Right ventricle myocardium inferior (tissue), 1 donor: ENCODE measurements around the gene RIN3. TPM values are rescaled to one million over a fixed set of nuclear protein-coding genes. Genes with fewer than 3 reads are reported as not detected.
"Not testable (repeated sequence)": the region's sequence is repeated elsewhere in the genome, so short reads cannot be mapped to it uniquely, and the experiment has no call there.

Experiments used
- ATAC-seq: fragments of 200-7000 bp; cut with Tn5 transposase; one replicate; pipeline ENCODE4 v1.9.1; 2020; ENCODE audit warnings: mild to moderate bottlenecking, moderate library complexity
- DNase-seq: peaks from one replicate; pipeline ENCODE4 v3.0.0; 2021; ENCODE audit errors: missing footprints
- intact Hi-C: fragments of 100-400 bp; cut with DNase I; formaldehyde crosslinking; loops from one replicate; pipeline ENCODE4 v1.11.0; 2022
- total RNA-seq: library from RNA; stranded (reverse); fragmentation: NEBNext Ultra II Directional; extraction: Animal tissue kit (Norgen Biotek cat#: 25700); gene quantifications from one replicate; pipeline ENCODE4 v1.2.1, GENCODE V29; 2021
- donor health status: DM: no; HTN: yes; CAD: no; lungs with severe emphysema.

Gene RIN3
- total RNA-seq, 1 donor from 2014 or later, result 13.0 TPM

DNA sequence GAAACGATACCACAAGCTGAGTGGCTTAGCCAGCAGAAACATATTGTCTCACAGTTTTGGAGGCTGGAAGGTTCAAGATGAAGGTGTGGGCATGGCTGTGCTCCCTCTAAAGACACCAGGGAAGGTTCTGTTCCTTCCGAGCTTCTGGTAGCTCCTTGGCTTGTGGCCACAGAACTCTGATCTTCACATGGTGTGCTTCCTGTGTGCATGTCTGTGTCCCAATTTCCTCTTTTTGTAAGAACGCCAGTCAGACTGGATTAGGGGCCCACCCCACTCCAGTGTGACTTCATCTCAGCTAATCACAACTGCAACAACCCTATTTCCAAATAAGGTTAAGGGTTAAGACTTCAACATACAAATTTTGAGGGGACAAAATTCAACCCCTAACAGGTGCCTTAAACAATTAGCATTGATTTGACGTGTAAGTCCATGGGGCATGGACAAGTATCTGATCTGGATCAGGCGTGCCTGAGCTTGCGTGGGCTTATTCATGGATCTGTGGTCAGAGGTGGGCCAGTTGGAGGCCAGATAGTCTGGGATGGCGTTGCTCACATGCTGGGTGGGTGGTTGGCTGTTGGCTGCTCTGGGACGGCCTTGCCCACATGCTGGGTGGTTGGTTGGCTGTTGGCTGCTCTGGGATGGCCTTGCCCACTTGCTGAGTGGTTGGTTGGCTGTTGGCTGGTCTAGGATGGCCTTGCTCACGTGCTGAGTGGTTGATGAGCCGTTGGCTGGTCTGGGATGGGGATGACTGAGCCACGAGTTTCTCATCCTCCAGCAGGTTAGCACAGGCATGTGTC is 146.4 kb downstream of the RIN3 start:
- intact Hi-C loops, result loop anchor here (5.0 kb wide), 1 partner anchor 203 kb away; no protein-coding TSS in a partner anchor
- DNase-seq (no peak), ATAC-seq (peak; percentile 59)

DNA sequence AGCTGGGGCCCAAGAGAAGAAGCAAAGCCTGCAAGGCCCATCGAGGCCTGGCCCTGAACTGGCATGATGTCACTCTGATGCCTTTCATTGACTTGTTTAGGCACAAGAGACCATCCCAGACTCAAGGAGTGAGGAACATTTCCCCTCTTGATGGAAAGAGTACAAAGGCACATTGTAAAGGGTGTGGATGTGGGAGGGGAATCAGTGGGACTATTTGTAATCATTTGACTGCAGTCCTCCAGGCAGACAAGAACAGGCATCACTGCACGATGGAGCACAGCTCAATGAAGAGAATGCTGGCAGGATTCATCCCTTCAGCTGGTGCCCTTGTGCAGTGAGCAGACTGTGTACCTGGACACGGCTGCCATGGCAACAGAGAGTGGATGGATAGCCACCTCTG is 147.0 kb downstream of the RIN3 start:
- no peak for ATAC-seq
- intact Hi-C loops, result no loop called here
- DNase-seq, result no peak

DNA sequence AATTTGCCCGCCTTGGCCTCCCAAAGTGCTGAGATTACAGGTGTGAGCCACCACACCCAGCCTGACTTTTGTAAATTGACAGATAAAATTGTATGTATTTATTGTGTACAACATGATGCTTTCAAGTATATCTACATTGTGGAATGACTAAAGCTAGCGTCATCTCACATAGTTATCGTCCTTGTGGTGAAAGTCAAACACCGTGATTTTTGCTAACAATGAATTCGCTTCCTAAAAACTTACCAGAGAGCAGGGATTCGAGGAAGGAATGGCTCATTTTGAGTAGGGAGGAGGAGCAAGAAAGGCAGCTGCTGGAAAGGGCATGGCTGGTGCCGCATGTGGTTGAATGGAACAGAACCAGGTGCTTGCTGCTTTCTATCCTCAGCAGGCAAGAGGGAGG is 149.5 kb downstream of the RIN3 start:
- DNase-seq, result no peak
- ATAC-seq, result no peak
- intact Hi-C loops, result no loop called here

DNA sequence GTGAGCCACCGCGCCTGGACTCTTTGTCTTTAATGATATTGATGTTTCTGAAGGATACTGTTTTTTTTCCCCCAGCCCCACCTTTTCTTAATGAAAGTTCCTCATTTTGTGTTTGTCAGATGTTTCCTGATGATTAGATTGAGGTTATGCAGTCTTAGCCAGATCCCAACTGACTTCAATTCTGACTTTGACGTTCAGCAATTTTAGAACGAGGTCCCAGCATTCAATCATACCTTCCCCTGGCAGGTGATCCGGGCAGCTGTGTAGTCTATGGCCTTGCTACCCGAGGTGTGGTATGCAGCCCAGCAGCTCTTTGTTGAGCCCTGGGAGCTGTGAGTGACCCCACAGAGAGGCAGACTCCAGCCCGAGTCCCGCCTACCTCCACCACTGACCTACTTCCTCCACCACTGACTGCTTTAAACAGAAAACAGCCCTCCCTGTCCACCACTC is 152.1 kb downstream of the RIN3 start:
- intact Hi-C loops, result no loop called here
- DNase-seq (no peak), ATAC-seq (no peak)

- no peak for DNase-seq
- intact Hi-C loops, result no loop called here
Measured at GRCh38 chr14:92666251-92666650, 152.7 kb downstream of the RIN3 start.

GRCh38 chr14:92668276-92668973 is 154.8 kb downstream of the RIN3 start:
- no peak for DNase-seq
- intact Hi-C loops, result no loop called here
- no peak for ATAC-seq

More at GRCh38 chr14:92666251-92666650, 152.7 kb downstream of the RIN3 start:
- no peak for ATAC-seq

DNA sequence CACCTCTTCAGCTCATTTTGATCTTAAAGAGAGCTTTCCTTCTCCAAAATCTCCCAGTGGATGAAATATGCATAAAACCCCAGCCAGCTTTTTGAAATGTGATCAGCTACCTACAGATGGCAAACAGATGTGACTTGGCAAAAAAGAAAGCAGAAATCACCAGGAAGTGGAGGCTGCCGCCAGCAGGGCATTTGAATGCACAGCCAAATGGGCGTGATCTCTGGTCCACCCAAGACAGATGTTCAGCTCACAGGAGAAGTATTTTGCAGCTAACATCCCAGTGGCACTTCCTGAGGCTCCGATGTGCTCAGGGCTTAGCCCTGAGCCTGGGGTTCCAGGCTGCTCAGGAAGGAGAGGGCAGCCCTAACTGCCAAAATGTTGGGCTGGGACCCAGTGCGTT is 156.6 kb downstream of the RIN3 start:
- DNase-seq (no peak), ATAC-seq (peak; percentile 60)
- intact Hi-C loops, result no loop called here

DNA sequence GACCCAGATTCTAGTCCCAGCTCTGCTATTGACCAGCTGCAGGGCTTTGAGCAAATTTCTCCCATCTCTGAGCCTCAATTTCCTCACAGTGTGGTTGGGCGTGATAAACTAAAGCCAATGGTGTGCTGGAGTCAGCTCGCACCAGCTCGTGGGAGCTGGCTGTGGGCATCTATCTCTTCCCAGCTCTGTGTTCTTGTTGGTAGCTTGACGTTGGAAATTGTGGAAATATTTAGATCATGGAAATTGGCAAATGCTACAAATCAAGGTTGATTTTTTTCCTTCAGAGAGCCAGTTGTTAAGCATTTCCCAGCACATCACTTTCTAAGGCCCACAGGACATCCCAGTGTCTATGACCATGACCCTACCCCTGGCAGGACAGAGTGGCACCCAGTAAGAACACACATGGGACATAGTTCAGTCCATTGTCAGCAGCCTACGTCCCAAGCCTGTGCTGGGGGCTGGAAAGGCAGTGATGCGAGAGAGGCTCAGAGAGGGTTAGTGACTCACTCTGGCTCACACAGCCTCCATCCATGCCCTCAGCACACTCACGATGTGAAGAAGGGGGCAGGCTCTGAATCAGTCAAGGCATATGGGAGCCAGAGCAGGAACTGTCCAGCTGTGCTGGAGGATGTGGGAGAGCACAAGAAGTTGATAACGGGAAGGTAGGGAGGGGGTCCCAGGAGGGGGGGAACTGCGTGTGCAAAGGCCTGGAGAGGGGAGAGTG is 157.2 kb downstream of the RIN3 start:
- intact Hi-C loops, result no loop called here
- ATAC-seq (no peak), DNase-seq (no peak)

DNA sequence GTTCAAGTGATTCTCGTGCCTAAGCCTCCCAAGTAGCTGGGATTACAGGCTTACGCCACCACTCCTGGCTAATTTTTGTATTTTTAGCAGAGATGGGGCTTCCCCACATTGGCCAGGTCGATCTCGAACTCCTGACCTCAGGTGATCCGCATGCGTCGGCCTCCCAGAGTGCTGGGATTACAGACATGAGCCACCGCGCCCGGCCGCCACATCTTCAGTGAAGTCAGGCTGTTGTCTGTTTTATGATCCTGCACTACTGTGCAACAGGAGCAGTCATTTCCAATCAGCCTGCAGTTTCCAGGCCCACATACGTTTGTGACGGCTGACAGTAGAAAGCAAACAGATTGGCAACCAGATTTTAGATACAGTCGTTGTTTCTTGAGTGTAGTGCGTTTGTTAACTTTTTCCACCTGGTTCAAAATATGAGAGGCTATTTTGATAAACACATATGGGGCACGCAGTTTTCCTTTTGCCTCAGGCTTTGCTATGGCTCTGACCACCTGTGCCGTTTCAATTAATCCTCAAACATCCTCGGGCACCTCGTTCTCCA is 160.1 kb downstream of the RIN3 start:
- ATAC-seq, result no peak
- DNase-seq, result no peak
- intact Hi-C loops, result no loop called here

DNA sequence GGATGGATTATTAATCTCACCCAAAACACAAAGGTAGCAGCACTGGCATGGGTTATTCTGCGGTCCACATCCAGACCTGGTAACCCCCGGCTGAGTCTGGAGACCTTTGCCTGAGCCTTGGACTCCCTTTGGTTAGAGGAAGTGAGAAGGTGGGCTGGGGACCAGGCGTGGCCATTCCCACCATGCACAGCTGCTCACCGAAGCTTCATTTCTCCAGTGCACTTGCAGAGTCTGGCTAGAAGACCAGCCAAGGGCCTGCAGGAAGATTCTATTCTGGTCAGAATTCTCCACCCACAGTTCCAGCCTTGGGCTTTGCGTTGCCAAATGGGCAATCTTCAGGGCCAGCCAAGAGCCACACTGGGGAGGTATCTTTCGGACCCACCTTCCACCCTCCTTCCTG is 161.8 kb downstream of the RIN3 start:
- intact Hi-C loops, result loop anchor here (5.0 kb wide), 1 partner anchor 218 kb away; no protein-coding TSS in a partner anchor
- no peak for ATAC-seq
- no peak for DNase-seq

GRCh38 chr14:92675976-92676375 is 162.4 kb downstream of the RIN3 start:
- intact Hi-C loops, result loop anchor here (5.0 kb wide), 1 partner anchor 219 kb away; no protein-coding TSS in a partner anchor
- DNase-seq, result no peak
- ATAC-seq, result peak; percentile 34

DNA sequence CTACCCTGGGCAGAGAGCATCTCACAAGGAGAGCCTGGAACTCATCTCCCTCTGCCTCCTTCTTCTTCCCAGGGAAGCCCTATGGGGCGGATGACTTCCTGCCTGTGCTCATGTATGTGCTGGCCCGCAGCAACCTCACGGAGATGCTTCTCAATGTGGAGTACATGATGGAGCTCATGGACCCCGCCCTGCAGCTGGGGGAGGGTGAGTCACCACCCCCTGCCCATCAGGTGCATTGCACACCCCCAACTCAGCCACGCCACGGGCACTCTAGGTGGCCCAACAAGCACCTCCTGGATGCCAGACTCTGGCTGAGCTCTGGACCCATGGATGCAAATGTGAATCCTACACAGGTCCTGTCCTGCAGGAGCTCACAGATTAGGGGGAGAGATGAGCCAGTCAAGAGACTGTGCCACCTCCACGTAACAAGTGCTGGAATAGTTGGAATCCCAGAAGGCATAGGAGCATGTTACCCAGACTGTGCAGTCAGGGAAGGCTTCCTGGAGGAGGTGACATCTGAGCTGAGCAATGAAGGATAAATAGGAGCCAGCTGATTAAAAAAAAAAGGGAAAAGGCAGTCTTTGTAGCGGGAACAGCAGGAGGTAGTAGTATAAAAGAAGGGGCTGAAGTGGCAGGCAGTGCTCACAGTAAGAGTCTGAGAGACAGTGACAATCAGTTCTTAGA is 163.0 kb downstream of the RIN3 start:
- DNase-seq (no peak), ATAC-seq (peak; percentile 6)
- intact Hi-C loops, result loop anchor here (5.0 kb wide), 1 partner anchor 219 kb away; no protein-coding TSS in a partner anchor

- no peak for DNase-seq
Measured at GRCh38 chr14:92677087-92677668, 163.6 kb downstream of the RIN3 start.

GRCh38 chr14:92677955-92678354 is 164.4 kb downstream of the RIN3 start:
- DNase-seq (no peak), ATAC-seq (no peak)
- intact Hi-C loops, result loop anchor here (5.0 kb wide), 1 partner anchor 221 kb away; no protein-coding TSS in a partner anchor

More at GRCh38 chr14:92677087-92677668, 163.6 kb downstream of the RIN3 start:
- peak; percentile 45 for ATAC-seq
- intact Hi-C loops, result loop anchor here (5.0 kb wide), 1 partner anchor 220 kb away; no protein-coding TSS in a partner anchor

DNA sequence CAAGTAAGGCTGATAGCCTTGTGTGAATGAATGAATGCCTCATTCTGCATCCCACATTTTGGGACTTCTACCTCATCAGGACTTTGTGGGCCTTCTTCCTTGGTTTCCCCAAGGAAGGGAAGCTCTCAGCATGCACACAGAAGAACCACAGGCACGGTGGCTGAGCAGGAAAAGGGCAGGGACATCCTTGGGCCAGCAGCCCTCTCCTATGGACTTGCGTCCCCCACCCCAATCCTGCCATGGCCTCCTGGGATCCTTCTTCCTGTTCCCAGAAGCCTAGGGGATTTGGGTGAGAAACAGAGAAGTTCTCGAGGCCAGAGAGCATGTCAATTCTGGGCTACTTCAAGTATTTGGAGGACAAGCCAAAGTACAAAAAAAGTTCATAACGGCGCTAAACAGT is 165.2 kb downstream of the RIN3 start:
- DNase-seq (no peak), ATAC-seq (no peak)
- intact Hi-C loops, result loop anchor here (5.0 kb wide), 1 partner anchor 221 kb away; no protein-coding TSS in a partner anchor

DNA sequence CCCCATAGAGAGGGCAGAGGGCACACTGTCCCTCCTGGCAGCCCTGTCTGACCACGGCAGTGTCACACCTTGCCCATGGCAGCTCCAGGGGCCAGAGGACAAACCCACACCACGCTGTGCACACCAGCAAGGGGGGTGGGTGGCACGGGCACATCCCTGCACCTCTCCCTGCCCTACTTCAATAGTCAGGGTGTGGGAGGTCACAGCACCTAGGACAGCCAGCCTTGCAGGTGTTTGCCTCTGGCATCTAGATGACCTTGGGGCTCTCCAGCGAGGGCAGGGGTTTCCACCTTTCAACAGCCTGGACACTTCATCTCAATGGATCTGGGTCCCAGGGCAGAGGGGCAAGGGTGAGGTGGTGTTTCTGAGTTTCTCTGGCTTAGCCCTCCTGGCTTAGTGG is 165.7 kb downstream of the RIN3 start:
- no peak for DNase-seq
- intact Hi-C loops, result loop anchor here (5.0 kb wide), 1 partner anchor 222 kb away; no protein-coding TSS in a partner anchor
- no peak for ATAC-seq

GRCh38 chr14:92680330-92680729 is 166.7 kb downstream of the RIN3 start:
- not testable (repeated sequence) for DNase-seq, ATAC-seq
- intact Hi-C loops, result loop anchor here (10.0 kb wide), 1 partner anchor 556 kb away; the partner anchor contains the start of genes CPSF2 and NDUFB1
